DMS53 (cell line): ENCODE results near the gene RNF133.

ENCODE experiments used
- DNase-seq: peaks from one replicate; lab custom pipeline; 2025; lab: John Stamatoyannopoulos, UW

RNF133 gene, protein sequence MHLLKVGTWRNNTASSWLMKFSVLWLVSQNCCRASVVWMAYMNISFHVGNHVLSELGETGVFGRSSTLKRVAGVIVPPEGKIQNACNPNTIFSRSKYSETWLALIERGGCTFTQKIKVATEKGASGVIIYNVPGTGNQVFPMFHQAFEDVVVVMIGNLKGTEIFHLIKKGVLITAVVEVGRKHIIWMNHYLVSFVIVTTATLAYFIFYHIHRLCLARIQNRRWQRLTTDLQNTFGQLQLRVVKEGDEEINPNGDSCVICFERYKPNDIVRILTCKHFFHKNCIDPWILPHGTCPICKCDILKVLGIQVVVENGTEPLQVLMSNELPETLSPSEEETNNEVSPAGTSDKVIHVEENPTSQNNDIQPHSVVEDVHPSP

GRCh38 chr7:122699017-122699416, at the start of gene RNF133:
RNF133 (minus strand) TSS chr7:122699117; CDS start chr7:122698918, 199 bp downstream.
- no peak for DNase-seq

DNA sequence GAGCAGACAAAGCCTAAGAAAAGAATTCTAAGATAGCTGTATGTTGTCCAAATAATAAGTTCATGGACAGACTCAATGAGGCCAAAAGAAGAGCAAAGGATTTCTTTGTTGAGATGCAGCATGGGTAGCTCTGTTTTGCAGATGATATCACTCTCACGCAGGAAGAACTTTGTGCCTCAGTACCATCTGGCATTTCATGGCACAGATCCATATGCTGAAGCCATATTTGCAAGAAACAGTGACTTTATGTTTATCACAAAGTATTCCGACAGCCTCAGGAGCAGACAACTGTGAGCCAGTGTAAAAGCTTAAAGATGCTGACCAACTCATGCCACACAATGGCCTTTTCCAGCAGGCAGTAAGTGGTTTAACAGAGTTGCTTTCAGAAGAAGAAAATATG, 49.3 kb upstream of the RNF133 start:
- no peak for DNase-seq

DNA sequence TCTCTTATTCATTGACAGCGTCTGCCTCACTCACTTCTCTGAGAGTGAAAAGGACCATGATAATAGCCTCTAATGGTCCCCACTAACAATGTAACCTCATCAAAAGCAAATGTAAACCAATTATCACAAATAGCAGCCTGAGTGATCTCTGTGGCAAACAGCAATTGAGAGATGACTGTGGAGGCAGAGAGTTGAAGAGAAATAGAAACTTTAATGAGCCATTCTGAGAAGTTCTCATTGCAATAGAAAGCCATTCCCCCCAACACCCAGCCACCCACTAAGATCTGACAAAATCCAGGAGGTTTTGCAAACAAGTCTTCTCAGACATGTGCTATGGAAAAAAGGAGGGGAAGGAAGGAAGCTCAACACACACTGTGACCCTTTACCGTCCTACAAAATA, 48.0 kb upstream of the RNF133 start:
- DNase-seq: no peak

DNA sequence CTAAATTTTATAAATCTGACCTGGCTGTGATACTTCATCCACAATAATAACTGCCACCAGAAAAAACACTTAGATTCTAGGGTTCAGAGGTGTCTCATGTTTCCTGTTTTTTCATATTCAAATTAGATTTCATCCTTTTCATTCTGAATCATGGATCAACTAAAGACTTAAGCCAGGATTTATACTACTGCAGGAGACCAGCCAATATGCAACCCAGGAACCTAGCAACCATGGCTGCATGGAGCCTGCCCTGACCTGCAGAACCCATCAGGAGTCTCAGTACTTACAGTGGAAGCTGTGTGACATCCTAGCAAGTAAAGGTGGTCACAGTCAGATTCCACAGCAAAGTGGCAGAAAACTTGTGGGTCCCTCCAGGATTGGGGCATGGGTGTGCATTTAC, 44.3 kb upstream of the RNF133 start:
- DNase-seq: no peak

- DNase-seq: no peak
Observed at GRCh38 chr7:122738947-122739346, 40.0 kb upstream of the RNF133 start.

DNA sequence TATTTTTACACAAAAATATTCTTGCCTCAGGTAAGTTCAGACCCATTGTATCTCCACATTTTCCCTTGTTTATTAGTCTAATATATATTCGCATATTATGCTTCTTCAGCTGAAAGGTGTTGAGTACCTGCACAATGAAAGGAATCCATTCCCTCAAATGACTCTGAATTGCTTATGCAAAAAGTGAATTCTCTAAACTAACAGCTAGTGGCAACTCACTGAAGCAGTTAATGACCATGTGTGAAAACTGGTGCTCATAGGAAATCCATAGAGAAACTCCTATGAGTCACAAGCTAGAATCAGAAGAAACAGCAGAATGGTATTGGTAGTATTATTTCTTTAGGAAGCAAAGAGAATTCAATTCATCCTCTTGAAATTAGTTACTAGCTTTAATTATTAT, 37.3 kb upstream of the RNF133 start:
- no peak for DNase-seq

DNA sequence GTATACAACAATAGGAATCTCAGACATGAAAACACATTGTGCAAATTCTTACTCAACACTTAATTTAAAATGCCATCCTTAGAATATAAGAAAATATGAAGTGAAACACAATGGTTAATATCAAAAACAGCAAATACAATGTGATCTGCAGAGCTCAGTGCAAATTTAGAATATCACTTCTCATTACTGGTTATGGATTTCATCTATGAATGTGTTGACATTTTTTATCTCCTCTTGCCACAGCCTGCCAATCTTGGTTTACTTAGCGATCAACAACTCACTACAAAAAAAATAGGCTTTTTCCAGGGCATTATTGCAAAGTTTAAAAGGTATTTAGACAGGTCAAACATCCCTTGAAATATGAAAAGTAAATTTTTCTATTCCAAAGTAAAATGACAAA, 28.8 kb upstream of the RNF133 start:
- no peak for DNase-seq

DNA sequence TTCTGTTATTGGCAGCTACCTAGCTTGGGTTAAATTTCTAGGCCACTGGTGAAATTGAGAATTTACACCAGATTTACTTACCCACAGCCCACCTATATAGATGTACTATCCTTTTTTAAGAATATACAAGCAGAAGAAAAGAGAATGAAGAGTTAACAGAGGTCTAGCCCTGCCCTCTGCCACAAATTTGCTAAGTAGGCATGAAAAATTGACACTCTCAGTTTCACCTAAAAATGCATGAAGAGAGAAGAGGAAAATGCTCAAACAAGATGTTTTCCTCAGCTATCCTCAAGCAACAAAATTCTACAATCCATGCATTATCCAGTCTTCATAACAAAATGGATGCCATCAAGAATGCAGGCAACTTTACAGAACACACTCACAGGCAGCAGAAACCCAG, 28.4 kb upstream of the RNF133 start:
- no peak for DNase-seq

- DNase-seq: no peak
Observed at GRCh38 chr7:122726881-122727280, 28.0 kb upstream of the RNF133 start.

DNA sequence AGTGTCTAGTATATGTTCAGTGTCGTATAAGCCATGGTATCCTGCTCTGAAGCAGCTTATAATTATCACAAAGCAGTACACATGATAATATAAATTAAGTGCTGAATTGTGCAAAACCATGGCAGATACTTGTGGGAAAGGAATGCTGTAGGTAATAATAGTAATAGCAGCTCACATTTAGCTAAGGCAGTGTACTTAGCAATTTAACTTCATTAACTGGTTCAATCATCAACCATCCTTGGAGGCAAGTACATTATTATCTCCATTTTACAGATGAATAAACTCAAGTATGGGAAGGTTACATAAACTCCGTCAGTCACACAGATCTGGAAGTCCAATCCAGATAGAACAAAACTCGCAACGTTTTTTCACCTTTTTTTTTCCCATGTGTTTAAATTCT, 25.4 kb upstream of the RNF133 start:
- no peak for DNase-seq

DNA sequence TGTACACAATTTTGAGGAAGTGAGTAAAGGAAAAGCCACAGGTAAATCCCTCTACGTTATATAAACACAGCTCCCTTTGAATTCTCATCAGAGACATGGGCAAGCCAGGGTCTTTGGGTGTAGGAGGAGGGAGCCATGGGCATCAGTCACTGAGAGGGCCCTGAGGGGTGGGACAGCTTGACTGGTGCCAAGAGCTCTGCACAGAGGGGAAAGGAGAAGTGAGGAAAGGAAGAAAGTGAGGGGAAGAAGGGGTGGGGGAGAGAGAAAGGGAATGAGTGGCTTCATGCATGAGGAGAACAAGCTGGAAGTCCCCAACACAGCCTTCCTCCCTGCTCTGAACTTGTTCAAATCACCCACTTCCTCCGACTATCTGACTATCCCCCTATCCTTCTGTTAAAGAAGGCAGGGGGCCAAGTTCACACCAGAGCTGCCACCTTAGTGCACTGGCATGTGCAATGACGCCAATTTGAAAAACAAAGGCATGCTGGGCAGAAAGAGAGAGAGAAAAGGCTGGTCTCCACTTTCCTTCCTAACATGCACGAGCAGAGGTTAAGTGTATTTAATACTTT, 20.2 kb upstream of the RNF133 start:
- DNase-seq: no peak

DNA sequence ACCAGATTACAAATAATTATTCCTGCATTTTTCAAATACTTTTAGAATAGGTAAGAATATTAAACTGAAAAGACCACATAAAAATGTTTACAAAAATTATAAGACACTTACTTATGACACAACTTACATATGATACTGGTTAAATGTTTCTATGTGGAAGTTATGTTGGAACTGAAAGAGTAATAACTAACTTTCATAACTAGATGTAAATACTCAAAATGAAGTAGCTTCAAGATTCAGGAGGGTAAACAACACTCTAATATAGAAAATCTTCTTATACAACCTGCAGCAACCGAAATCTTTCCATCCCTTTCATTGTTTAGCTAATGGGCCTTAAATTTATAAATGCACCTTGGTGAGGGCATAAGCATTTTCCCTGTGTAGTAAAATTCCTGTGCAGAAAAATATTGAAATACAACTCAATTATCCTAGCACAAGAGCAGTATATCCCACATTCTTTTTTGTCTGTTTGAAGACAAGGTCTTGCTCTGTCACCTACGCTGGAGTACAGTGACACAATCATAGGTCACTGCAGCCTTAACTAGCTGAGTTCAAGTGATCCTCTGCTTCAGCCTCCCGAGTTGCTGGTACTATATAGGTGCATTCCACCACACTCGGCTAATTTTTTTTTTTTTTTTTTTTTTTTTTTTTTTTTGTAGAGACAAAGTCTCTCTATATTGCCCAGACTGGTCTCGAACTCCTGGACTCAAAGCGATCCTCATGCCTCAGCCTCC, 18.6 kb upstream of the RNF133 start:
- no peak for DNase-seq

GRCh38 chr7:122715183-122715582, 16.3 kb upstream of the RNF133 start:
- no peak for DNase-seq

DNA sequence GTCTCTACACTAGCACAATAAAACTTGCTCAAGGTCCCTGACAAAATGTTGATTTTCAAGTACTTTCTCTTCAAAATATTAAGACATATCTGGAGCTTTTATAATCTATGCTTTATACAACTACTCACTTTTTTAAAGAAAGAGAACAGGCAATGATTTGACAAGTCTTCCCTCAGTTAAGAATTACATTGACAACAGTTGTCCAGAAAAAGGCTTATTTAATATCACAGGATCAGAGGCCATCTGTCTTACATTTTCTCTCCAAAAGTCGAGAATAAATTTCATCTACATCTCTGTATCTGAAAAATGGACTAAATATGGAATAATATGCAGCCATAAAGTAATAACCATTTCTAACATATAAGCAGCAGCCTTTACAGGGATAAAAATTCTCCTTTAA, 12.0 kb upstream of the RNF133 start:
- no peak for DNase-seq

DNA sequence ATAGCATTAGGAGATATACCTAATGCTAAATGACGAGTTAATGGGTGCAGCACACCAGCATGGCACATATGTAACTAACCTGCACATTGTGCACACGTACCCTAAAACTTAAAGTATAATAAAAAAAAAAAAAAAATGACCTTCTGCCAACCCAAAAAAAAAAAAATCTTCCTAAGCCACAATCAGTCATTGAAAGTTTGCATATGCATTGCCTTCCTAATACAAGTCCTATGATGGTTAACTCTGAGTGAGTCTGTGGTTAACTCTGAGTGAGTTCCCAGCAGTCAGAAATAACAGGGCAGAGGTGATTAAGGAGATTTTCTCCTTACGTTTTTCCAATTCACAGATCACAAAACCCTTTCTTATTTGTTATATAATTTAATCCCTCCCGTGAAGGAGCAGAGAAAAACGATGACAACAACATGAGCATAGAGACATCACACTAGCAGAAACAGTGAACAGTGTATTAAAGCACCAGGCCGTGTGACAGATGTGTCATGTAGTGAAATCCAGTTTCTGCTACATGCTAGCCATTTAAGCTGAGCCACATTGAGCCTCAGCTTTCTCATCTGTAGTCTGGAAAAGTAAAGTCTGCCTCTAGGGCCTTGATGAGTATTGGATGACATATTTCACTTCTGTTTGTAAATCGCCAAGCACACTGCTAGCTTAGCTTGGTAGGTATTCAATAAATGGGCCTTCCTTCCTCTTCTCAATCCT, 11.2 kb upstream of the RNF133 start:
- no peak for DNase-seq

DNA sequence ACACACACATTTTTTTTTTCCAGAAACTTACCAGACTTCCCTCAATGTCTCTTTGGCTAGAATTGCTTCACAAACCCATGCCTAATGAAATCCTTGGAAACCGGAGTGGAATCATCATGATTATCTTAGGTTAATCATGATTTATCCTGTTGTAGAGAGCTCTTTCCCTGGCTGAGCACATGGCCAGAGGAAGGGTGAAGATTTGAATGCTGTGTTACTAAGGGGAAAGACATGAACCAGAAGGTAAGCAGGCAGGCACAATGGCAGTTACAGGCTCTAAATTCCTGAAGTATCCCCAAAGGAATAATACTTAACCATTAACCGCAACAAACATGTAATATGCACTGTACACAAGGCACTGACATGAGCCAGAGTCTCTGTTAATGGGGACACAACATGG, 7.9 kb upstream of the RNF133 start:
- no peak for DNase-seq

DNA sequence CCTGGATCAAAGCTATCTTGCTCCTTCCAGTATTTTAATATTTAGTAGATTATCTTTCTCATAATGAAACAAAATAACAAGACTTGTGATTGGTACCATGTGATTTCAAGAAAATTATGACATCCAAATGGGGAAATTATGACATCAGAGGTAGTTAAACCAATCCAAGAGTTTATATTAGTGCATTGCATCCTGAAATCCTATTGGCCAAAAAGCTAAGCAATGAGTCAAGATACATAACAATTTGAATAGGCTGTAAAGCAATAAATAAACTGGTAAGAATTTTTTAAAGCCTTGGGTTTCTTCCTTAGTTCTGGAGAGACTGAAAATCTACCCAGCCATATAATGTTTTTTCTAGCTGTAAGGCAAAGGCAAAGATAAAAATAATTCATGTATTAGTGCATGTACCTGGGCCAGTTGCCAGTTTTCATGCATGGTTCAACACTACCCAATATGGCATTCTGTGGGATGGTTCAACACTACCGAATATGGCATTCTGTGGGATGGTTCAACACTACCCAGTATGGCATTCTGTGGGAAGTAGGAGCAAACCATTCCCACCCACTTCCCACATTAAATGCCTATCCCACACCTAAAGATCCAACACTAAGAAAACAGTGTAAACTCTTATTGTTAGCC, 4.1 kb upstream of the RNF133 start, which contains the start of gene RNF148:
RNF148 (minus strand) TSS at position 51 of the 639 bp plus-strand sequence. CDS start 172 bp downstream, outside the sequence.
- DNase-seq: no peak

DNA sequence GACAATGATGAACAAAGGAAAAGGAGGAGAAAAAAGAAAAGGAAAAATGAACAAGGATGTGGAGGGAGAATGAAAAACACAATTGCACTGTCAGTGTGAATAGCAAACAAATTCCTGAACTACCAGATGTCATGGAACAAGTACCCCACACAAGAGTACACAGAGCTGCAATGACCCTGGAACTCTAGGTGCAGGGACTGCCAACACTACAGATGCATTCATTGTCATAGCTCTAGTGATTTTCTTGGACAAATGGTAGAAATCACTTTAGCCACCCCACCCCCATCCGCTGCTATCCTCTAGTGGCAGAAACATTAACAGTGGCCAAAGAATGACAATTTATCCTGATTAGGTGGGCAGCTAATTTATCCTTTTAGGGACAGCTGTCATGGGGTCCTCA, 3.1 kb downstream of the RNF133 start:
- no peak for DNase-seq

GRCh38 chr7:122694697-122695096, 4.2 kb downstream of the RNF133 start:
- no peak for DNase-seq

DNA sequence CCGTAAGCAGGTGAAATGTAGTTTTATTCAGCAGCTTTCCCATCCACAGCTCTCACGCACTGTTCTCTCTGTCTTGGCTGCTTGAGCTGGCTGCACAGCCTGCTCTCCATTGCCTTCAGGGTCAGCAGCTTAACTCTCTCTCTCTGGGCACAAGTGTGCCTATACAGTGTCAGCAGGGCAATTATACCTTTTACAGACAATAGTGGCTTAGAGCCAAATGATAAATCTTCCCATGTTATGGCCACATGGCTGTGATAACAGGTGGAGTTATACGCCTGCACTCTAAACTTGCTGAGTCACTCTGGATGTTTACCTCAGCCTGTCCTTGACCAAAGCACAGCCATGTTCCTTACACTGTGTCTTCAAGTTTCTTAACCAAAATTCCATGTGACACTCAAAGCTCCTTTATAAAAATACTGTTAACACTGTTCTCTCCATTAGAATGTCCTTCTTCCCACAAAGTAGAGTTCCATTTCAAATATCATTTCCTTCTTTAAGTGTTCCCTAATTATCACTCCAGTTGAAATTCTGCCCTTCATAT, 6.1 kb downstream of the RNF133 start:
- DNase-seq: peak; percentile 64

DNA sequence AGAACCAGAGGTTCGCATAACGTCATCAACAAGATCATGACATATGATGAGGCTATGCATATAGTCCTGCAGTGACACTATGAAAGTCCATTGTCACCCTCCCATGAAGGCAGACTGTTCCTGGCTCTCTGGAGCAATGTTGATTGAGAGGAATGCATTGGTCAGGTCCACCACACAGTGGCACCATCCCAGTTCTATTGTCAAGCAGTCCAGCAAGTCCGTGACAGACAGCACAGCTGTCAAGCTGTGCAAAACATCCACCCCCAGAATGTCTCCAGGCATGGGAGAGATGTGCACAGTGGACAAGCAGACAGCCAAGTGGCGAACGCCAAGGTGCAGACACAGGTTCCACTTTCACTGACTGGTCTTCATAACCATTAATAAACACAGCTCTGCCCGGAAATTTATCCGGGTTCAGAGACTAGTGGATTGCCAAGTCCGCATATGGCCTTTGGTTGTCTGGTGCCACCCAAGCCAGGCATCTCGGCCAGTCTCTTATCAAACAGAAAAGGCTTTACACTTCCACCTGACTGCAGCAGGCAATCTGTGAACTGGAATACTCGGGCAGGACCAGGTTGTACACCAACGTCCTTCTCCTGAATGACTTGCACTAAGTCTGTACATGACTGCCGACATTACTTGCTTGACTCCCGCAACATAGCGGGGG, 7.2 kb downstream of the RNF133 start:
- no peak for DNase-seq
